HT1080 (cell line): ENCODE results near the gene PRKCI. TPM values are rescaled to one million over a fixed set of nuclear protein-coding genes. Genes with fewer than 3 reads are reported as not detected.
"Not testable (repeated sequence)": the region's sequence is repeated elsewhere in the genome, so short reads cannot be mapped to it uniquely, and the experiment has no call there.

Experiments used
- DNase-seq: peaks from one replicate; pipeline ENCODE4 v3.0.0-alpha.2; 2015; ENCODE audit warnings: low read depth
- polyA plus RNA-seq, 2 experiments: library from polyadenylated mRNA; depleted of rRNA; stranded (reverse); fragments of >200 nt; gene quantifications; 2 replicates each; pipeline ENCODE4 v1.2.3, GENCODE V29; 2015
- total RNA-seq: library from RNA; depleted of rRNA; stranded (reverse); fragments of >200 nt; shearing (Covaris generic); gene quantifications from 2 replicates; pipeline ENCODE4 v1.2.3, GENCODE V29; 2014; rRNA removed

The PRKCI gene
- 41.8 and 46.2 TPM in 2 replicates for total RNA-seq
- polyA plus RNA-seq (2015; cell fraction: cytosol; rRNA removed): 36.1 and 47.9 TPM in 2 replicates
- 54.2 and 70.2 TPM in 2 replicates for polyA plus RNA-seq (2015; cell fraction: nucleus; rRNA removed)

- peak; percentile 95 for DNase-seq
These were observed at the start of gene PRKCI for GRCh38 chr3:170221924-170222646. PRKCI (plus strand) TSS chr3:170222424; CDS start chr3:170222670, 246 bp downstream.

- DNase-seq: no peak
These were observed 43.6 kb upstream of the PRKCI start for GRCh38 chr3:170178651-170179050.

- DNase-seq: no peak
These were observed 42.8 kb upstream of the PRKCI start for GRCh38 chr3:170179432-170179831.

GRCh38 chr3:170180079-170180907, 41.9 kb upstream of the PRKCI start:
- peak; percentile 52 for DNase-seq

GRCh38 chr3:170180908-170181885, 41.0 kb upstream of the PRKCI start, which contains the start of gene PHC3:
PHC3 (minus strand) TSS chr3:170181733; CDS start chr3:170181715, 18 bp downstream.
- DNase-seq: peak; percentile 95

GRCh38 chr3:170189398-170190256, 32.6 kb upstream of the PRKCI start:
- no peak for DNase-seq

GRCh38 chr3:170195759-170196158, 26.5 kb upstream of the PRKCI start:
- not testable (repeated sequence) for DNase-seq

- peak; percentile 83 for DNase-seq
These were observed 25.4 kb upstream of the PRKCI start for GRCh38 chr3:170196833-170197232.

- DNase-seq: no peak
These were observed 21.2 kb upstream of the PRKCI start for GRCh38 chr3:170200987-170201386.

- no peak for DNase-seq
These were observed 20.7 kb upstream of the PRKCI start for GRCh38 chr3:170201527-170201926.

GRCh38 chr3:170203457-170203856, 18.8 kb upstream of the PRKCI start:
- no peak for DNase-seq

- DNase-seq: no peak
These were observed 18.2 kb upstream of the PRKCI start for GRCh38 chr3:170204023-170204472.

- no peak for DNase-seq
These were observed 17.7 kb upstream of the PRKCI start for GRCh38 chr3:170204509-170204908.

GRCh38 chr3:170205302-170205701, 16.9 kb upstream of the PRKCI start:
- no peak for DNase-seq

- not testable (repeated sequence) for DNase-seq
These were observed 16.0 kb upstream of the PRKCI start for GRCh38 chr3:170206164-170206762.

- DNase-seq: no peak
These were observed 14.5 kb upstream of the PRKCI start for GRCh38 chr3:170207717-170208116.

GRCh38 chr3:170211668-170212067, 10.6 kb upstream of the PRKCI start:
- DNase-seq: no peak

GRCh38 chr3:170219850-170220249, 2.4 kb upstream of the PRKCI start:
- no peak for DNase-seq

GRCh38 chr3:170220871-170221270, 1.4 kb upstream of the PRKCI start:
- DNase-seq: peak; percentile 58
